MM.1S (cell line): ENCODE measurements around the gene SLC16A9.

Experiments used
- CTCF ChIP-seq: fragments of 300-600 bp; sonication (generic); IDR thresholded peaks from 2 replicates; pipeline ENCODE4 v1.5.1; 2016; ENCODE audit warnings: antibody characterized with exemption, low read length, mixed read lengths
- EZH2 ChIP-seq: fragments of 300-600 bp; sonication (generic); optimal IDR thresholded peaks from 2 replicates; pipeline ENCODE3; 2017; ENCODE audit warnings: low read depth, mild to moderate bottlenecking, antibody characterized with exemption, low read length, mixed read lengths
- EZH2phosphoT487 ChIP-seq: fragments of 300-600 bp; sonication (generic); IDR thresholded peaks from 2 replicates; pipeline ENCODE4 v1.6.1; 2018; ENCODE audit warnings: antibody characterized with exemption, low read length

GRCh38 chr10:59657724-59658123 lies 51.9 kb downstream of the SLC16A9 start:
- no peak for TF ChIP-seq CTCF
- no peak for TF ChIP-seq EZH2phosphoT487
- TF ChIP-seq EZH2 = no peak
